ENCODE data around the gene BOD1L1.

- TF ChIP-seq CTCF (IDR thresholded peaks at IDR 0.05; ENCODE audit: poor library complexity) = peak; percentile 97
- TF ChIP-seq EZH2phosphoT487 (IDR thresholded peaks at IDR 0.05; ENCODE audit: low read depth, severe bottlenecking, unreplicated experiment) = no peak
- no peak for TF ChIP-seq EZH2 (IDR thresholded peaks at IDR 0.05; ENCODE audit: borderline replicate concordance)
Observed at GRCh38 chr4:13548984-13549546, 78.5 kb downstream of the BOD1L1 start.
